OCI-LY7 (cell line): ENCODE data around the gene FRMD1.

ENCODE experiments used
- CTCF ChIP-seq: fragments of 200-600 bp; sonication (generic); conservative IDR thresholded peaks from 2 replicates; pipeline ENCODE4 v1.5.1; 2014; ENCODE audit warnings: mild to moderate bottlenecking, antibody characterized with exemption, low read length, moderate library complexity, mixed read lengths
- EZH2phosphoT487 ChIP-seq: fragments of 200-600 bp; sonication (generic); IDR thresholded peaks from 2 replicates; pipeline ENCODE4 v1.6.1; 2018; ENCODE audit warnings: low read depth, borderline replicate concordance, mild to moderate bottlenecking, mixed run types, antibody characterized with exemption, low read length, moderate library complexity, mixed read lengths

DNA sequence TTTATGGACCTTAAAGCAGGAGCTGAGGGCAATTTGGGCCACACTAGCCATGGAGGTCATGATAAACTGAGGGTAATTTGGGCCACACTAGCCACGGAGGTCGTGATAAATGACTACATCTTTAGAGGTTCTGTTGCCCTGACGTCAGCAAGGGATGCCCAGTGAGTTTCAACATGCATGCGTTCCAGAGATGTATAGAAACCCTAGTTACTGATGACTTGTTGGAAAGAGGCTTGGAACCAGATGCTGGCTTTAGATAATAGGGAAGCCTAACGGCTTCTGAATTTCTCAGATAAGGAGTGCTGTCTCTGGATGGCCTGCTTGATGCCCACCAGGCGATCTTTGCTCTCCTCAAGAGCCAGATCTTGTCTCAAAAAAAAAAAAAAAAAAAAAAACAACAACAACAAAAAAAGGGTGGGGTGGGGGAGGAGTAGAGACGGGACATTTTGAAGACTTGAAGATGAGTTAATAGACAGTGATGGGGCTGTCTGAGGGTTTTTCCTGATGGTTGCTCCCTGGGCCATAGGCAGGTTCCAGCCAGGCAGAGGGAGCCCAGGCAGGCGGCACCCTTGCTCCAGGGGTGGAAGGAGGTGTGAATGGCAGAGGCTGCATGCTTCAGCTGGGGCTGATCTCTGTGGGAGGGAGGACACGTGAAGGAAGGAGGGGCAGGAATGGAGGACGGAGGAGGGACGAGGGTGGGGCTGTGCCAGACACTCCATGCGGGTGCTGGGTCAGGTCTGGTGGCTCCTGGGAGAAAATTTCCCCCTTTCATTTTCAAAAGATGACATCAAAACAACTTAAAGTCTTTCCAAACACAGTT lies 27.0 kb upstream of the FRMD1 start:
- TF ChIP-seq CTCF (no peak), EZH2phosphoT487 (no peak)
